ENCODE results near the gene RPL36.

GRCh38 chr19:5673752-5674151, 16.3 kb upstream of the RPL36 start:
- TF ChIP-seq CTCF (optimal IDR thresholded peaks at IDR 0.05 in 1 of 3, IDR thresholded peaks at IDR 0.05 in 1 of 3, conservative IDR thresholded peaks at IDR 0.05 in 1 of 3; ENCODE audit: extremely low read depth in 1 of 3, insufficient read depth in 2 of 3, low read length in 3 of 3): no peak
- no peak for TF ChIP-seq EZH2 (IDR thresholded peaks at IDR 0.05; ENCODE audit: low read length)
